Measurements from ENCODE around the gene SLC12A8.

SLC12A8 gene

GRCh38 chr3:125168711-125169393 is 43.7 kb downstream of the SLC12A8 start:
- DNase-seq (ENCODE audit: low read depth in 1 of 2, low spot score in 1 of 2) = no peak
- no peak for TF ChIP-seq JUND (IDR thresholded peaks at IDR 0.05; ENCODE audit: low read depth)
- in situ Hi-C loops (cut with HindIII; ENCODE audit: low pct_unique_long_range_greater_than_20kb, low sequenced_read_pairs) = no loop called here

GRCh38 chr3:125166599-125167136 is 45.9 kb downstream of the SLC12A8 start:
- TF ChIP-seq JUND (IDR thresholded peaks at IDR 0.05; ENCODE audit: low read depth) = no peak
- in situ Hi-C loops (cut with HindIII; ENCODE audit: low pct_unique_long_range_greater_than_20kb, low sequenced_read_pairs) = no loop called here
- no peak for DNase-seq (ENCODE audit: low read depth in 1 of 2, low spot score in 1 of 2)

- no peak for DNase-seq (ENCODE audit: low read depth in 1 of 2, low spot score in 1 of 2)
- TF ChIP-seq JUND (IDR thresholded peaks at IDR 0.05; ENCODE audit: low read depth) = no peak
- in situ Hi-C loops (cut with HindIII; ENCODE audit: low pct_unique_long_range_greater_than_20kb, low sequenced_read_pairs) = no loop called here
Observed at GRCh38 chr3:125165948-125166553, 46.5 kb downstream of the SLC12A8 start.

GRCh38 chr3:125165189-125165947 is 47.2 kb downstream of the SLC12A8 start:
- TF ChIP-seq JUND (IDR thresholded peaks at IDR 0.05; ENCODE audit: low read depth) = no peak
- peak in 1 of 2 experiments; percentile 71 for DNase-seq (ENCODE audit: low read depth in 1 of 2, low spot score in 1 of 2)
- in situ Hi-C loops (cut with HindIII; ENCODE audit: low pct_unique_long_range_greater_than_20kb, low sequenced_read_pairs) = no loop called here

GRCh38 chr3:125163739-125164601 is 48.6 kb downstream of the SLC12A8 start:
- peak; percentile 55 to 95 for DNase-seq (ENCODE audit: low read depth in 1 of 2, low spot score in 1 of 2)
- in situ Hi-C loops (cut with HindIII; ENCODE audit: low pct_unique_long_range_greater_than_20kb, low sequenced_read_pairs) = no loop called here
- peak; percentile 33; the same call in 1 of the 2 replicates for TF ChIP-seq JUND (IDR thresholded peaks at IDR 0.05; ENCODE audit: low read depth)

- in situ Hi-C loops (cut with HindIII; ENCODE audit: low pct_unique_long_range_greater_than_20kb, low sequenced_read_pairs) = no loop called here
- no peak for TF ChIP-seq JUND (IDR thresholded peaks at IDR 0.05; ENCODE audit: low read depth)
- no peak for DNase-seq (ENCODE audit: low read depth in 1 of 2, low spot score in 1 of 2)
Observed at GRCh38 chr3:125161607-125162219, 50.8 kb downstream of the SLC12A8 start.

GRCh38 chr3:125160606-125161371 is 51.8 kb downstream of the SLC12A8 start:
- TF ChIP-seq JUND (IDR thresholded peaks at IDR 0.05; ENCODE audit: low read depth) = no peak
- peak in 1 of 2 experiments; percentile 74 for DNase-seq (ENCODE audit: low read depth in 1 of 2, low spot score in 1 of 2)
- in situ Hi-C loops (cut with HindIII; ENCODE audit: low pct_unique_long_range_greater_than_20kb, low sequenced_read_pairs) = no loop called here

GRCh38 chr3:125157183-125157582 is 55.4 kb downstream of the SLC12A8 start:
- DNase-seq (ENCODE audit: low read depth in 1 of 2, low spot score in 1 of 2) = no peak
- no peak for TF ChIP-seq JUND (IDR thresholded peaks at IDR 0.05; ENCODE audit: low read depth)
- in situ Hi-C loops (cut with HindIII; ENCODE audit: low pct_unique_long_range_greater_than_20kb, low sequenced_read_pairs) = no loop called here

GRCh38 chr3:125156456-125156855 is 56.1 kb downstream of the SLC12A8 start:
- TF ChIP-seq JUND (IDR thresholded peaks at IDR 0.05; ENCODE audit: low read depth) = no peak
- in situ Hi-C loops (cut with HindIII; ENCODE audit: low pct_unique_long_range_greater_than_20kb, low sequenced_read_pairs) = no loop called here

GRCh38 chr3:125154800-125155269 is 57.7 kb downstream of the SLC12A8 start:
- in situ Hi-C loops (cut with HindIII; ENCODE audit: low pct_unique_long_range_greater_than_20kb, low sequenced_read_pairs) = no loop called here

More at GRCh38 chr3:125156456-125156855, 56.1 kb downstream of the SLC12A8 start:
- DNase-seq (ENCODE audit: low read depth in 1 of 2, low spot score in 1 of 2) = no peak

GRCh38 chr3:125154110-125154509 is 58.4 kb downstream of the SLC12A8 start:
- DNase-seq (ENCODE audit: low read depth in 1 of 2, low spot score in 1 of 2) = no peak
- in situ Hi-C loops (cut with HindIII; ENCODE audit: low pct_unique_long_range_greater_than_20kb, low sequenced_read_pairs) = no loop called here
- TF ChIP-seq JUND (IDR thresholded peaks at IDR 0.05; ENCODE audit: low read depth) = no peak

More at GRCh38 chr3:125154800-125155269, 57.7 kb downstream of the SLC12A8 start:
- DNase-seq (ENCODE audit: low read depth in 1 of 2, low spot score in 1 of 2) = no peak
- no peak for TF ChIP-seq JUND (IDR thresholded peaks at IDR 0.05; ENCODE audit: low read depth)

Data from T47D (cell line).